HepG2 (cell line): ENCODE results near the gene MYO18B. TPM values are rescaled to one million over a fixed set of nuclear protein-coding genes. Genes with fewer than 3 reads are reported as not detected.

ENCODE experiments used
- ATAC-seq: fragments of 200-7000 bp; cut with Tn5 transposase; 3 replicates; pipeline ENCODE4 v1.9.1; 2020; ENCODE audit warnings: mild to moderate bottlenecking, moderate library complexity
- BruUV-seq: library from RNA; stranded (reverse); fragments of 400-500 nt; replicated peaks from 2 replicates; lab custom pipeline; 2021; lab: Mats Ljungman, UMichigan
- CTCF ChIA-PET: fragments of 300-600 bp; formaldehyde crosslinking; extraction: SDS; loops from one replicate; lab custom pipeline; 2021; ENCODE audit warnings: low total read pairs, inconsistent platforms, low intra/inter-chr PET ratio; lab: Yijun Ruan, JAX
- POLR2A ChIA-PET: fragments of 350-600 bp; sonication (Branson Sonifier 250); formaldehyde crosslinking; loops from one replicate; lab custom pipeline; 2020; ENCODE audit warnings: antibody characterized with exemption, inconsistent platforms; lab: Yijun Ruan, JAX
- DNase-seq: peaks from one replicate; pipeline ENCODE4 v3.0.0-alpha.2; 2015; ENCODE audit warnings: low spot score
- FAIRE-seq: peaks from 3 replicates; lab custom pipeline; 2011; peaks lifted over from hg19 to GRCh38; lab: Jason Lieb, UNC
- H2AFZ ChIP-seq: one replicate; pipeline ENCODE4 v1.6.1; 2011; ENCODE audit warnings: low read length, inconsistent platforms
- H3K27ac ChIP-seq: fragments of 300-600 bp; 3 replicates; pipeline ENCODE4 v1.8.0; 2011; ENCODE audit warnings: mixed run types, mild to moderate bottlenecking, mixed read lengths, low read length, inconsistent platforms; ENCODE audit not compliant: insufficient read depth; ENCODE audit errors: extremely low read length
- H3K27me3 ChIP-seq, 2 experiments: fragments of 200-600 bp in 1 of 2; 2 replicates in 1 of 2; 3 replicates in 1 of 2; pipeline versions ENCODE4 v1.6.0 to v1.8.0; 2011; ENCODE audit warnings: low read length in 2 of 2, mild to moderate bottlenecking in 2 of 2, moderate library complexity in 2 of 2, inconsistent platforms in 1 of 2; ENCODE audit not compliant: insufficient read depth in 2 of 2, control insufficient read depth in 1 of 2
- H3K36me3 ChIP-seq, 2 experiments: fragments of 200-600 bp in 1 of 2; replicated peaks in 1 of 2; 2 replicates in 1 of 2; 3 replicates in 1 of 2; pipeline versions ENCODE4 v1.5.1 to v1.8.0; 2011; ENCODE audit warnings: low read length in 2 of 2, inconsistent platforms in 1 of 2; ENCODE audit not compliant: insufficient read depth in 2 of 2, control insufficient read depth in 1 of 2
- H3K4me1 ChIP-seq: 2 replicates; pipeline ENCODE4 v1.5.1; 2012; ENCODE audit warnings: low read length, inconsistent platforms; ENCODE audit not compliant: insufficient read depth
- H3K4me2 ChIP-seq: 2 replicates; pipeline ENCODE4 v1.6.0; 2011; ENCODE audit warnings: low read depth, low read length, inconsistent platforms
- H3K4me3 ChIP-seq, 3 experiments: fragments of 200-600 bp in 1 of 3; sonication (generic), shearing (Covaris generic) in 1 of 3; replicated peaks in 1 of 3; 2 replicates each; pipeline ENCODE4 v1.5.1; 2011 to 2016; ENCODE audit warnings: low read length in 3 of 3, inconsistent platforms in 2 of 3, low read depth in 2 of 3, mild to moderate bottlenecking in 2 of 3, control low read depth in 1 of 3, mixed read lengths in 1 of 3; ENCODE audit not compliant: insufficient read depth in 1 of 3
- H3K79me2 ChIP-seq: one replicate; pipeline ENCODE4 v1.6.1; 2011; ENCODE audit warnings: low read length, inconsistent platforms; ENCODE audit not compliant: insufficient read depth
- H3K9ac ChIP-seq: 2 replicates; pipeline ENCODE4 v1.6.0; 2011; ENCODE audit warnings: mild to moderate bottlenecking, low read depth, low read length, inconsistent platforms; ENCODE audit not compliant: insufficient read depth
- H3K9me3 ChIP-seq: 2 replicates; pipeline ENCODE4 v1.5.1; 2012; ENCODE audit warnings: mild to moderate bottlenecking, low read length
- H4K20me1 ChIP-seq: 2 replicates; pipeline ENCODE4 v1.6.0; 2011; ENCODE audit warnings: inconsistent platforms, mild to moderate bottlenecking, low read length, moderate library complexity; ENCODE audit not compliant: insufficient read depth
- EHMT2 ChIP-seq: fragments of 200-600 bp; sonication (generic); IDR thresholded peaks from 2 replicates; pipeline ENCODE4 v1.7.0; 2017; ENCODE audit warnings: antibody characterized with exemption, low read depth, low read length, borderline replicate concordance
- FIP1L1 ChIP-seq: fragments of 200-400 bp; formaldehyde crosslinking; IDR thresholded peaks from 2 replicates; pipeline ENCODE4 v1.6.1; 2018; ENCODE audit warnings: low read depth, mild to moderate bottlenecking, low read length, moderate library complexity, borderline replicate concordance; ENCODE audit not compliant: insufficient read depth
- KAT7 ChIP-seq: IDR thresholded peaks from 2 replicates; pipeline ENCODE4 v1.6.1; 2018; ENCODE audit warnings: borderline replicate concordance, missing compliant biosample characterization
- NCOR1 ChIP-seq: fragments of 200-600 bp; sonication (generic); IDR thresholded peaks from 2 replicates; pipeline ENCODE4 v1.7.0; 2017; ENCODE audit warnings: antibody characterized with exemption, low read length, borderline replicate concordance
- PHF8 ChIP-seq: sonication (generic); formaldehyde crosslinking; IDR thresholded peaks from 2 replicates; pipeline ENCODE4 v1.5.0; 2020; ENCODE audit warnings: missing genetic modification reagents
- SCMH1 ChIP-seq: sonication (generic); formaldehyde crosslinking; IDR thresholded peaks from 2 replicates; pipeline ENCODE4 v1.9.0; 2021; ENCODE audit warnings: missing genetic modification reagents, mild to moderate bottlenecking, borderline replicate concordance
- SNAI1 ChIP-seq: sonication (generic); formaldehyde crosslinking; IDR thresholded peaks from 2 replicates; pipeline ENCODE4 v1.5.0; 2020; ENCODE audit warnings: mild to moderate bottlenecking, missing genetic modification reagents, borderline replicate concordance
- ZBTB1 ChIP-seq: sonication (generic); formaldehyde crosslinking; IDR thresholded peaks from 2 replicates; pipeline ENCODE4 v1.4.0; 2020; ENCODE audit warnings: missing genetic modification reagents, borderline replicate concordance
- ZFP82 ChIP-seq: sonication (generic); formaldehyde crosslinking; IDR thresholded peaks from 2 replicates; pipeline ENCODE4 v1.5.1; 2020; ENCODE audit warnings: mild to moderate bottlenecking, missing genetic modification reagents, borderline replicate concordance
- WGBS: methylation state at CpG from one replicate; pipeline ENCODE4 v1.1.6; 2017; ENCODE audit warnings: low lambda C conversion rate; 5-methylcytosine and 5-hydroxymethylcytosine counted together
- in situ Hi-C: cut with HindIII; loops from 2 replicates; pipeline ENCODE4 v1.10.0; 2017; ENCODE audit warnings: low pct_unique_long_range_greater_than_20kb; ENCODE audit not compliant: extremely low pct_ligation_motif_present
- intact Hi-C: fragments of 100-400 bp; cut with micrococcal nuclease; formaldehyde crosslinking; loops from one replicate; pipeline ENCODE4 v1.10.0; 2022; ENCODE audit not compliant: unreplicated experiment
- polyA plus RNA-seq, 8 experiments: library from polyadenylated mRNA; depleted of rRNA in 3 of 8; stranded (reverse) in 7 of 8; unstranded in 1 of 8; fragments of >200 nt; fragmentation: Illumina TruSeq in 4 of 8; extraction: Trizol in 4 of 8; gene quantifications; 2 replicates each; pipeline versions ENCODE4 v1.2.1 to v1.2.3, GENCODE V29; 2011 to 2016; ENCODE audit warnings: low read depth in 4 of 8, missing spikeins in 1 of 8, mixed read lengths in 1 of 8; ENCODE audit not compliant: insufficient read depth in 1 of 8
- total RNA-seq, 5 experiments: library from RNA; depleted of rRNA; stranded (reverse); fragments of >200 nt; fragmentation: Illumina TruSeq; extraction: Trizol; gene quantifications; 2 replicates each; pipeline ENCODE4 v1.2.3, GENCODE V29; 2016; ENCODE audit warnings: low read depth in 1 of 5

The MYO18B gene
- total and polyA plus RNA-seq, 2 of the 13 experiments (the other 11 are each of a cell fraction or from before 2014, with no cell fraction given): 0.01 TPM; not detected in 1

- no peak for TF ChIP-seq FIP1L1
Observed at GRCh38 chr22:25840167-25840566, 98.2 kb downstream of the MYO18B start (continued).

- no TSS peak for BruUV-seq
- H3K4me1 ChIP-seq: no peaks in the 10 kb centered on the region
- TF ChIP-seq EHMT2: no peak
- TF ChIP-seq SCMH1 (CRISPR knock-in tag): no peak
- no peak for TF ChIP-seq ZFP82 (CRISPR knock-in tag)
- no peak overlapping the region for H3K4me2 ChIP-seq
- no peak overlapping the region for H2AFZ ChIP-seq
- no peaks in the 10 kb centered on the region for H4K20me1 ChIP-seq
- intact Hi-C loops: no loop called here
- in situ Hi-C loops: no loop called here
- FAIRE-seq (no peak), ATAC-seq (no peak), DNase-seq (no peak)
- H3K27ac ChIP-seq: no peak overlapping the region
- H3K79me2 ChIP-seq: no peaks in the 10 kb centered on the region
- H3K27me3 ChIP-seq: peaks cover 0 to 10% of the 10 kb centered on the region in 2 experiments; a peak in 2 of 5 replicates
- 4% methylated on average over 3 of the region's 3 CpGs for WGBS
- H3K36me3 ChIP-seq: no peaks in the 10 kb centered on the region
- CTCF ChIA-PET: no interaction called here
- POLR2A ChIA-PET: no interaction called here
- H3K9ac ChIP-seq: no peak overlapping the region
- no peaks in the 10 kb centered on the region for H3K9me3 ChIP-seq
- H3K4me3 ChIP-seq: no peak overlapping the region
Observed at GRCh38 chr22:25840891-25841290, 98.9 kb downstream of the MYO18B start.

- Histone ChIP-seq H3K79me2 (no peaks in the 10 kb centered on the region), H3K4me2 (no peak overlapping the region), H3K27ac (no peak overlapping the region), H4K20me1 (no peaks in the 10 kb centered on the region), H3K9ac (no peak overlapping the region), H2AFZ (no peak overlapping the region), H3K4me3 (no peak overlapping the region), H3K36me3 (no peaks in the 10 kb centered on the region), H3K27me3 (peaks cover 0 to 10% of the 10 kb centered on the region in 2 experiments; a peak in 2 of 5 replicates), H3K4me1 (no peaks in the 10 kb centered on the region), H3K9me3 (no peaks in the 10 kb centered on the region)
- FAIRE-seq (no peak), ATAC-seq (no peak), DNase-seq (no peak)
- intact Hi-C loops (no loop called here), in situ Hi-C loops (no loop called here)
- ChIA-PET CTCF (no interaction called here), POLR2A (no interaction called here)
- 32% methylated on average over 6 of the region's 7 CpGs for WGBS
- no TSS peak for BruUV-seq
- TF ChIP-seq PHF8 (no peak), NCOR1 (no peak), ZBTB1 (no peak), SNAI1 (CRISPR knock-in tag) (no peak), KAT7 (no peak)
Observed at GRCh38 chr22:25841775-25842174, 99.8 kb downstream of the MYO18B start.
